ENCODE results near the gene RRH. TPM values are rescaled to one million over a fixed set of nuclear protein-coding genes. Genes with fewer than 3 reads are reported as not detected.

Gene RRH
- total RNA-seq, 1 experiment from 2014 or later, result not detected

- H3K9me3 Mint-ChIP-seq, result peaks cover 10% of the 10 kb centered on the region
- H3K4me1 Mint-ChIP-seq, result no peaks in the 10 kb centered on the region
- no peaks in the 10 kb centered on the region for H3K27me3 Mint-ChIP-seq (ENCODE audit: low read depth)
- ATAC-seq, result no peak
- CTCF ChIA-PET, result no interaction called here
- no peak for DNase-seq (ENCODE audit: low spot score)
- no peaks in the 10 kb centered on the region; the same call in 1 of the 2 replicates for H3K36me3 Mint-ChIP-seq
- TF ChIP-seq MLX (CRISPR knock-in tag; IDR thresholded peaks at IDR 0.05) (no peak), ZSCAN18 (CRISPR knock-in tag; IDR thresholded peaks at IDR 0.05) (no peak), NFYB (CRISPR knock-in tag; conservative IDR thresholded peaks at IDR 0.05; ENCODE audit: low read depth) (no peak), PRRX2 (CRISPR knock-in tag; IDR thresholded peaks at IDR 0.05) (no peak), FOXK1 (CRISPR knock-in tag; IDR thresholded peaks at IDR 0.05) (no peak), JAZF1 (CRISPR knock-in tag; IDR thresholded peaks at IDR 0.05) (no peak), EMX1 (CRISPR knock-in tag; IDR thresholded peaks at IDR 0.05) (no peak)
- no peak overlapping the region for H3K4me3 Mint-ChIP-seq
- POLR2A ChIA-PET, result no interaction called here
- no peak overlapping the region for H3K27ac Mint-ChIP-seq
Measured at GRCh38 chr4:109879636-109880314, 52.0 kb downstream of the RRH start.

- H3K4me1 Mint-ChIP-seq, result no peaks in the 10 kb centered on the region
- H3K27ac Mint-ChIP-seq, result no peak overlapping the region
- H3K9me3 Mint-ChIP-seq, result no peaks in the 10 kb centered on the region
- TF ChIP-seq HMGA2 (CRISPR knock-in tag; IDR thresholded peaks at IDR 0.05) (no peak), ZNF121 (CRISPR knock-in tag; IDR thresholded peaks at IDR 0.05) (no peak), ELF4 (CRISPR knock-in tag; IDR thresholded peaks at IDR 0.05; ENCODE audit: low read depth) (no peak), ZNF281 (CRISPR knock-in tag; IDR thresholded peaks at IDR 0.05) (no peak), SP1 (CRISPR knock-in tag; conservative IDR thresholded peaks at IDR 0.05) (no peak), IRF1 (CRISPR knock-in tag; IDR thresholded peaks at IDR 0.05) (no peak), ESRRA (CRISPR knock-in tag; IDR thresholded peaks at IDR 0.05; ENCODE audit: borderline replicate concordance) (no peak), USF1 (CRISPR knock-in tag; IDR thresholded peaks at IDR 0.05) (no peak), ZBTB21 (CRISPR knock-in tag; IDR thresholded peaks at IDR 0.05; ENCODE audit: borderline replicate concordance) (no peak), FOXP4 (CRISPR knock-in tag; IDR thresholded peaks at IDR 0.05) (no peak), NR1H2 (CRISPR knock-in tag; IDR thresholded peaks at IDR 0.05) (no peak), CBFB (CRISPR knock-in tag; IDR thresholded peaks at IDR 0.05; ENCODE audit: low read depth) (no peak), E2F1 (CRISPR knock-in tag; IDR thresholded peaks at IDR 0.05) (no peak), MLX (CRISPR knock-in tag; IDR thresholded peaks at IDR 0.05) (no peak), ATF6 (CRISPR knock-in tag; IDR thresholded peaks at IDR 0.05) (no peak)
Measured at GRCh38 chr4:109886303-109886702, 58.5 kb downstream of the RRH start.

More at GRCh38 chr4:109886303-109886702, 58.5 kb downstream of the RRH start:
- no peak for DNase-seq (ENCODE audit: low spot score)
- ChIA-PET CTCF (no interaction called here), POLR2A (no interaction called here)
- Mint-ChIP-seq H3K27me3 (ENCODE audit: low read depth) (no peaks in the 10 kb centered on the region), H3K4me3 (no peak overlapping the region), H3K36me3 (no peaks in the 10 kb centered on the region)
- ATAC-seq, result no peak
